Bronchial epithelial cell (primary cell): ENCODE measurements around the gene FYB1. TPM values are rescaled to one million over a fixed set of nuclear protein-coding genes. Genes with fewer than 3 reads are reported as not detected.
"Not testable (repeated sequence)": the region's sequence is repeated elsewhere in the genome, so short reads cannot be mapped to it uniquely, and the experiment has no call there.

Experiments
- DNase-seq: peaks from one replicate; pipeline ENCODE4 v3.0.0-alpha.2; 2010; ENCODE audit warnings: low read depth
- FAIRE-seq: peaks from 2 replicates; lab custom pipeline; 2011; peaks lifted over from hg19 to GRCh38; lab: Jason Lieb, UNC
- H3K27me3 ChIP-seq: 2 replicates; pipeline ENCODE4 v1.5.1; 2011; ENCODE audit warnings: low read length; ENCODE audit not compliant: control insufficient read depth, insufficient read depth
- H3K36me3 ChIP-seq: 2 replicates; pipeline ENCODE4 v1.5.1; 2011; ENCODE audit warnings: low read length; ENCODE audit not compliant: control insufficient read depth, insufficient read depth
- H3K4me3 ChIP-seq: 2 replicates; pipeline ENCODE4 v1.5.1; 2011; ENCODE audit warnings: mild to moderate bottlenecking, low read depth, low read length, control low read depth
- total RNA-seq: library from RNA; depleted of rRNA; stranded (reverse); fragments of >200 nt; gene quantifications from 2 replicates; pipeline ENCODE4 v1.2.1, GENCODE V29; 2014
- TF ChIP-seq, protein P1 (sequence below): IDR thresholded peaks from 2 replicates; pipeline ENCODE4 v1.5.1; 2011; ENCODE audit warnings: mild to moderate bottlenecking, moderate library complexity, low read length, control low read depth, inconsistent platforms; ENCODE audit not compliant: insufficient read depth, severe bottlenecking

FYB1 gene
- total RNA-seq, 1 donor from 2014 or later: 0.26 TPM

GRCh38 chr5:39185761-39186160, 33.6 kb downstream of the FYB1 start:
- TF ChIP-seq, protein P1, sequence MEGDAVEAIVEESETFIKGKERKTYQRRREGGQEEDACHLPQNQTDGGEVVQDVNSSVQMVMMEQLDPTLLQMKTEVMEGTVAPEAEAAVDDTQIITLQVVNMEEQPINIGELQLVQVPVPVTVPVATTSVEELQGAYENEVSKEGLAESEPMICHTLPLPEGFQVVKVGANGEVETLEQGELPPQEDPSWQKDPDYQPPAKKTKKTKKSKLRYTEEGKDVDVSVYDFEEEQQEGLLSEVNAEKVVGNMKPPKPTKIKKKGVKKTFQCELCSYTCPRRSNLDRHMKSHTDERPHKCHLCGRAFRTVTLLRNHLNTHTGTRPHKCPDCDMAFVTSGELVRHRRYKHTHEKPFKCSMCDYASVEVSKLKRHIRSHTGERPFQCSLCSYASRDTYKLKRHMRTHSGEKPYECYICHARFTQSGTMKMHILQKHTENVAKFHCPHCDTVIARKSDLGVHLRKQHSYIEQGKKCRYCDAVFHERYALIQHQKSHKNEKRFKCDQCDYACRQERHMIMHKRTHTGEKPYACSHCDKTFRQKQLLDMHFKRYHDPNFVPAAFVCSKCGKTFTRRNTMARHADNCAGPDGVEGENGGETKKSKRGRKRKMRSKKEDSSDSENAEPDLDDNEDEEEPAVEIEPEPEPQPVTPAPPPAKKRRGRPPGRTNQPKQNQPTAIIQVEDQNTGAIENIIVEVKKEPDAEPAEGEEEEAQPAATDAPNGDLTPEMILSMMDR: no peak
- Histone ChIP-seq H3K4me3 (no peak overlapping the region), H3K36me3 (no peaks in the 10 kb centered on the region), H3K27me3 (no peaks in the 10 kb centered on the region)
- no peak for DNase-seq
- FAIRE-seq: no peak

DNA sequence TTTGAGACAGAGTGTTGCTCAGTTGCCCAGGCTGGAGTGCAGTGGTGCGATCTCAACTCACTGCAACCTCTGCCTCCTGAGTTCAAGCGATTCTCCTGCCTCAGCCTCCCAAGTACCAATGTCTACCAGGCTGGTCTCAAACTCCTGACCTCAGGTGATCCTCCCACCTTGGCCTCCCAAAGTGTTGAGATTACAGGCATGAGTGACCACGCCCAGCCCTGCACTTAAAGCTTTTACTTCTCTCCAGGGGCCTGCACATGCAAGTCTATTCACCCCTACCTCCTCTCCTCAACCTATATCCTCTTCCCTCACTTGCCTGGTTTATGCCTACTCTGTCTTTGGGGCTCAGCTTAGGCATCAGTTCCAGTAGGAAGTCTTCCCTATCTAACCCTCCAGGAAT, 39.8 kb downstream of the FYB1 start:
- not testable (repeated sequence) for H3K4me3 ChIP-seq, H3K27me3 ChIP-seq, FAIRE-seq, H3K36me3 ChIP-seq, DNase-seq

DNA sequence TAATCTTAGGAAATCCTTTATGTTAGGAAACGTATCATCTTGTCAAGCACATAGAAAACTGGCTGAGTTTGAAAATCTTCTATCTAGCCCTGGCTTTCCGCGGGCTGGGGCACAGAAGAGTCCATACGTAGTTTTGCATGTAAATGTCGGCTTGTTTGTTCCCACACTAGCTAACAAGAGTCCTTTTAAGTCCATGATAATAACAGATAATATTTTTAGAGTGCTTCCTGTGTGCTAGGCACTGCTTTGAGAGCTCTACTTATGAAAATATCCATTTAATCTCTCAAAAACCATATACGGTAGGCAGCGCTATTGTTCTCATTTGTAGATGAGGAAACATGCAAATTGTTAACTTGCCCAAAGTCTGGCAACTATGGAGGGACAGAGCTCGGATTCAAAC, 40.5 kb downstream of the FYB1 start:
- no peaks in the 10 kb centered on the region for H3K27me3 ChIP-seq
- TF ChIP-seq, protein P1: no peak
- FAIRE-seq (no peak), DNase-seq (no peak)
- H3K36me3 ChIP-seq: no peaks in the 10 kb centered on the region
- no peak overlapping the region for H3K4me3 ChIP-seq

GRCh38 chr5:39178171-39178570, 41.2 kb downstream of the FYB1 start:
- DNase-seq: peak; percentile 62
- no peaks in the 10 kb centered on the region for H3K36me3 ChIP-seq
- FAIRE-seq: no peak
- H3K27me3 ChIP-seq: no peaks in the 10 kb centered on the region
- TF ChIP-seq, protein P1: no peak
- H3K4me3 ChIP-seq: no peak overlapping the region

DNA sequence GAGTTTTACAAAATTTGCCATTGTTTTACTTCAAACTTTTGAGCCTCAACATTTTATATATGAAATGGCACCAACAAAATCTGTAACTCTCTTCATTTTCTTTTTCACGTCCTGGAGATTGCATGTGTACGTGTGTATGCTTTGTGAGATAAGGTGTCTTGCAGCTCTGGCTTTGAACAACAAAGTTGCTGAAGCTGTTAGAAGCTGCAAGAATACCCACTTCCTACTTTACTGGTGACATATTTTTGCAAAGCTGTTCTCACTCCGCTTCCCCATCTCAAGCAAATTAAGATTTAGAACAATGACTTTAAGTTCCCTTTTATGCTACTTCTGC, 41.8 kb downstream of the FYB1 start:
- FAIRE-seq (no peak), DNase-seq (no peak)
- no peaks in the 10 kb centered on the region for H3K27me3 ChIP-seq
- H3K36me3 ChIP-seq: no peaks in the 10 kb centered on the region
- TF ChIP-seq, protein P1: no peak
- no peak overlapping the region for H3K4me3 ChIP-seq

GRCh38 chr5:39176759-39177630, 42.4 kb downstream of the FYB1 start:
- no peak for FAIRE-seq
- Histone ChIP-seq H3K4me3 (no peak overlapping the region), H3K36me3 (no peaks in the 10 kb centered on the region), H3K27me3 (no peaks in the 10 kb centered on the region)
- TF ChIP-seq, protein P1: no peak
- DNase-seq: no peak
